NCI-H524 (cell line): ENCODE results near the gene EEFSEC.

Experiments
- DNase-seq, 2 experiments: peaks; one replicate each; lab custom pipeline; 2025; lab: John Stamatoyannopoulos, UW

The EEFSEC gene

GRCh38 chr3:128447561-128448013 is 294.3 kb downstream of the EEFSEC start:
- no peak for DNase-seq

DNA sequence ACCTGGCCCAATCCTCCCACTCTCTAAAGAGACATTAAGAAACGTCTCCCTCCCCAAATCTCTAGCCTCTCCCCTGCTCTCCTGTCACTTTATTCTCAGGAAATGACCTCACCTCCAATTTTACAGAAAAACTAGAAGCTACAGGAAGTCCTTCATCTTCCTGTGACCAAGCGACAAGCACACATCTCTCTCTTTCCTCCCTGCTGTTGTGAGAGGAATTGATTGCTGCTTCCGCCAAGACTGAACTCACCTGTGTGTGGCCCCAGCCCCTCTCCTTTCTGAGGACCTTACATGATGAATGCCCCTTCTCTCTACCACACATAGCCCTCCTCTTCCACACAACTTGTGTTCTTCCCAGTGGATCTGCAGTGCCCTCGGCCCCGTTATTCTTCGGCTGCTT is 295.2 kb downstream of the EEFSEC start:
- DNase-seq = no peak

DNA sequence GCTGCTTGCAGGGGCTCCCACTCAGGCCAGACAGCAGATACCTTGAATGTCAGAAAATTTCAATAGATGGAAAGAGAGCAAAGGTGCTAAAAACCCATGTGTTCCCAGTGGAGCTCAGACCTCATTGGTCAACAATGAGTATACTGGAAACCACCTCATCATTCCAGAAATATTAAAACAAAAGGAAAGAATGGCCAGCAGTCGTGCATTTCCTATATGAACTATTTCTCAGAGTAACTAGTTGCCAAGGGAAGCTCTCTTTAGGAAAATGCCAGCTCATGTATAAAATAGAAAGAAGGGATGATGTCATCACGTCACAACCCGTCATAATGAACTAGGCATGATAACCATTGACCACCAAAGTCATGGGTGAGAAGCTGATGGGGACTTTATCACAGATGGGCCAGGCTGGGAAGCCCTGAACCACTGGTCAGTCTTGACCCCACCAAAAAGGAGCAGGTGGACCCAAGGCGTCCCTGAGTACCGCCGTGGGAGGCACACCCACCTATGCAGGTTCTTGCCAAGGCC is 295.9 kb downstream of the EEFSEC start:
- DNase-seq = no peak

DNA sequence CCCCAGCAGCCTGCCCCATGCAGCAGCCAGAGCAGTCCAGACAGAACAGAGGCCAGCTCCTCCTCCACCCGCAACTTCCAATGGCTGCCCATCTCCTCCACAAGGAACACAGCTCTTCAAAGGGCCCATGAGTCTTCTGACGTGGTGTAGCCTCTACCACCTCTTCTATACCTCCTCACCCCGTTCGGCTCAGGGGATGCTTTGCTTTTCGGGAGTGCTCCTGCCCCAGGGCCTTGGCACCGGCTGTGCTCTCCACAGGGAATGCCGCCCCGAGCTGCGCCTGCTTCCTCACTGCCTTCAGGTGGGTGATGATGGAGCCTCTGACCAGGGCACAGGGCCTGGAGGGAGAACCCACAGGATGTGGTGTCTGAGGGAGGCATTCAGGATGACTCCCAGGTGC is 298.8 kb downstream of the EEFSEC start:
- DNase-seq = no peak

- peak; percentile 16 to 59 for DNase-seq
Observed at GRCh38 chr3:128452678-128453275, 299.5 kb downstream of the EEFSEC start.

- DNase-seq = no peak
Observed at GRCh38 chr3:128453501-128454309, 300.4 kb downstream of the EEFSEC start.

DNA sequence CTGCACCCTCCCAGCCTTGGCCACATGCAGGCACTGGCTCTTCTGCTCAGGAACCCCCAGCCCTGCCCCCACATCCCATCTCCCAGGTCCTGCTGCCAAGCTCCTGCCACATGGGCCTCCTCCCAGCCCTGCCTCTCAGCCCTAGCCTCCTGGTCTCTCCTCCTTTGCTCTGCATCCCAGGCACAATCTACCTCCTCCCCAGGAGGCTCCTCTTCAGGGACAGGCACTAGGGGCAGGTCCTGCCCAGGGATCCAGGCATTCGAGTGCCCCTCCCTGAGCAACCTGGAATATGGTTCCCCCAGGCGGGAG is 301.0 kb downstream of the EEFSEC start:
- DNase-seq = no peak

DNA sequence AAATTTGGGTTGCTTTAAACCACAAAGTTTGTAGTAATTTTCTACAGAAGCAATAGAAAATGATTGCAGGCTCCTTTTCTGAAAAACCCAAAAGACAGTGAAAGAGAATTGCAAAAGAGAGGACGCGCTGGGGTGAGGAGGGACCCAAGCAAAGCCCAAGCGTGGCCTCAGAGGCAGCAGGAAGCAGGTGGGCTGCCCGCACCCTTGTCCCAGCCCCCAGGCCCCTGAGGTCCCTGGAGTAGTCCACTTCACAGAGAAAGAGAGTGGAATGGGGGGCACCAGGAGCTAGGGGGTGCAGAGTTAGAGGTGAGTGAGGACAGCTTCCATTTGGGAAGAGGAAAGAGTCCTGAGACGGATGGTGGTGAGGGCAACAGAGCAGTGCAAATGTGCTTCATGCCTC is 301.8 kb downstream of the EEFSEC start:
- no peak for DNase-seq

- DNase-seq = peak; percentile 8 to 61
Observed at GRCh38 chr3:128455786-128456748, 302.8 kb downstream of the EEFSEC start.

DNA sequence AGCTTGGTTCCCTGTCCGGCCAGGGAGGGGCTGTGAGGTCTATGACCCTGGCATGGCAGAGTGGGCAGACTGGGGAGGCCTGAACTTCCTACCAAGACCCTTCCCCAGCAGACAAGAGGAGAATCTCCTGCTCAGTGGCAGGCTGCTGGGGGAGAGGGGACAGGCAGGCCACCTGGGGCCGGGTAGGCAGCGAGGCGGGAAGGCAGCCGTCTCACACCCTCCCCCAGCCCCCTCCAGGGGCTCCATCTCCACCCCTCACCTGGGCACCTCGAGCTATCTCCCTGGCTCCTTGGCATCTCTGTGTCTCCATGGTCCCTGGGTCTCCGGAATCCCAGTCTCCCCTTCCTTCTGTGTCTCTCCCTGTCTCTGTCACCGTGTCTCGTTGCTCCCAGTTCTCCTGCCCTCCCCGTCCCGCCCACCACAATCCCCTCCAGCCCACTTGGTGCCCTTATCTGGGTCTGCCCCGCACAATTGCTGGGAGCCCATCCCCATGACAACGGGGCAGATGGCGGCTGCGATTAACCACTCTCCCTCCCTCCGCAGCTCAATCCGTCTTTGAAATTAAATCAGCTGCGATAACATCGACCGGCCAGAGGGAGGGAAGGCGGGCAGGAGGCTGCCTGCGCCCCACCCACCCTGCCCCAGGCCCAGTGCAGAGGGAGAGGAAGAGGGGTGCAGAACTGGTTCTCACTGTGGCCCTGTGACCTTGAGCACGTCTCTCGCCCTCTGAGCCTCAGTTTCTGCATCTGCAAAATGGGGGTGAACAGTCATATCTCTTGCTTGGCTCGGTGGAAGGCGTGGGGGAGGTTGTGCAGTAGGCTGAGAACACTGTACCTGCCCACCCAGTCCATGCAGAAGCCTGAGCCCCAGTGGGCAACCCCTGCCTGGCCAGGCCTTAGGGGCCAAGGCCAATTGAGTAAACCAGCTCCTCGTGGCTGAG is 303.8 kb downstream of the EEFSEC start:
- DNase-seq = peak; percentile 94 to 95

DNA sequence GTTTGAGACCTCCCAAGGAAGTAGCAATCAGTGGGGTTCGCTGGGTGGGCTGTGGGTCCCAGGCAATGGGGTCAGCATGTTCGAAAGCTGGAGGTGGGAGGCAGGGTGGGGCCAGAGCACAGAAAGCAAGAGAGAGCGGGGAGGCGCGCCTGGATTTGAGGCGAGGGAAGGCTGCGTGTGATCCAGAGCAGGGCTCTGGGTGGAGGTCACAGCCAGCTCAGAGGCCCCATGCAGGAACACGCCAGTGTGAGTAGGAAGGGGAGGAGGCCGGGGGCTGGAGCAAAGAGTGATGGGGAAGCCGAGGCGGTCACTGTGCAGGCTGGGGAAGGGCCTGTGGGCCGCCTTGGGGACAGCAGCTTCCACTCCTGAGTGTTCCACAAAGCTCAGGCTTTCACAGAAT is 304.7 kb downstream of the EEFSEC start:
- DNase-seq = no peak
